ENCODE results near the gene METTL18.

GRCh38 chr1:169802888-169803287 is 8.2 kb upstream of the METTL18 start:
- TF ChIP-seq CTCF (IDR thresholded peaks at IDR 0.05; ENCODE audit: insufficient read depth, low read length, poor library complexity, severe bottlenecking) (no peak), EZH2phosphoT487 (conservative IDR thresholded peaks at IDR 0.05; ENCODE audit: low read length) (no peak)
